ENCODE results near the gene CPM. TPM values are rescaled to one million over a fixed set of nuclear protein-coding genes. Genes with fewer than 3 reads are reported as not detected.

CPM gene
- total RNA-seq, 1 experiment from 2014 or later = 3.1 TPM

DNA sequence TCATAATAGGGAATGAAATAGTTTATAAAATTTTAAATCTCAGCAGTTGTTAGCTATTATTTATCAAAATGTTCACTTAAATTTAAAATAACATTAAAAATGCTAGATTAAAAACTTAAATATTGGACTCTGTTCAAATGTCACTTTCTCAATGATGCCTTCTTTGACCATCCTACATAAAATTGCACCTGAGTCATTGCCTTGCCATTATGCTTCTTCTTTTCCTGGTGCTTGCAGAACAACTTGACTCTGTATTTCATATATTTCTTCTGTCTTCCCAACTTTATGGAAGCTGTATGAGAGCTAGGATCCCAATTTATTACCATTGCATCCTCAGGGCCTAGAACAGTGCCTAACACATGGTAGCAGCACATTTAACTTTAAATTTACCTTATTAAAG is 37.3 kb upstream of the CPM start:
- ATAC-seq (no peak), DNase-seq (no peak)
- BruUV-seq (replicated peaks) = no TSS peak
- Histone ChIP-seq H3K27ac (ENCODE audit: low read length) (no peak overlapping the region), H3K9ac (ENCODE audit: low read length) (no peak overlapping the region), H3K9me3 (ENCODE audit: low read length) (no peaks in the 10 kb centered on the region), H3K4me1 (ENCODE audit: insufficient read depth, low read length) (peaks cover 15% of the 10 kb centered on the region), H3K27me3 (ENCODE audit: low read length) (no peaks in the 10 kb centered on the region), H3K4me2 (ENCODE audit: low read length) (no peak overlapping the region), H3K36me3 (ENCODE audit: low read depth, low read length) (no peaks in the 10 kb centered on the region), H4K20me1 (ENCODE audit: low read length) (no peaks in the 10 kb centered on the region), H3F3A (ENCODE audit: low read length, unreplicated experiment) (no peaks in the 10 kb centered on the region), H3K79me2 (ENCODE audit: low read length) (no peaks in the 10 kb centered on the region), H3K9me2 (replicated peaks; ENCODE audit: low read length) (no peaks in the 10 kb centered on the region), H2AFZ (ENCODE audit: low read length) (no peak overlapping the region), H3K4me3 (ENCODE audit: low read length) (no peak overlapping the region)
- intact Hi-C loops (cut with micrococcal nuclease) = no loop called here
- CTCF ChIA-PET = interaction anchor here (0.6 kb wide), 1 partner anchor 73 kb away, joined by 5 read pairs; no protein-coding TSS in a partner anchor
- TF ChIP-seq EZH2 (IDR thresholded peaks at IDR 0.05; ENCODE audit: low read length, unreplicated experiment) = no peak
- no peak for TF ChIP-seq EZH2phosphoT487 (IDR thresholded peaks at IDR 0.05; ENCODE audit: borderline replicate concordance, low read length)
- TF ChIP-seq, protein P1, sequence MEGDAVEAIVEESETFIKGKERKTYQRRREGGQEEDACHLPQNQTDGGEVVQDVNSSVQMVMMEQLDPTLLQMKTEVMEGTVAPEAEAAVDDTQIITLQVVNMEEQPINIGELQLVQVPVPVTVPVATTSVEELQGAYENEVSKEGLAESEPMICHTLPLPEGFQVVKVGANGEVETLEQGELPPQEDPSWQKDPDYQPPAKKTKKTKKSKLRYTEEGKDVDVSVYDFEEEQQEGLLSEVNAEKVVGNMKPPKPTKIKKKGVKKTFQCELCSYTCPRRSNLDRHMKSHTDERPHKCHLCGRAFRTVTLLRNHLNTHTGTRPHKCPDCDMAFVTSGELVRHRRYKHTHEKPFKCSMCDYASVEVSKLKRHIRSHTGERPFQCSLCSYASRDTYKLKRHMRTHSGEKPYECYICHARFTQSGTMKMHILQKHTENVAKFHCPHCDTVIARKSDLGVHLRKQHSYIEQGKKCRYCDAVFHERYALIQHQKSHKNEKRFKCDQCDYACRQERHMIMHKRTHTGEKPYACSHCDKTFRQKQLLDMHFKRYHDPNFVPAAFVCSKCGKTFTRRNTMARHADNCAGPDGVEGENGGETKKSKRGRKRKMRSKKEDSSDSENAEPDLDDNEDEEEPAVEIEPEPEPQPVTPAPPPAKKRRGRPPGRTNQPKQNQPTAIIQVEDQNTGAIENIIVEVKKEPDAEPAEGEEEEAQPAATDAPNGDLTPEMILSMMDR (conservative IDR thresholded peaks at IDR 0.05; ENCODE audit: low read depth, low read length) = no peak
- POLR2A ChIA-PET (ENCODE audit: unreplicated experiment) = no interaction called here

DNA sequence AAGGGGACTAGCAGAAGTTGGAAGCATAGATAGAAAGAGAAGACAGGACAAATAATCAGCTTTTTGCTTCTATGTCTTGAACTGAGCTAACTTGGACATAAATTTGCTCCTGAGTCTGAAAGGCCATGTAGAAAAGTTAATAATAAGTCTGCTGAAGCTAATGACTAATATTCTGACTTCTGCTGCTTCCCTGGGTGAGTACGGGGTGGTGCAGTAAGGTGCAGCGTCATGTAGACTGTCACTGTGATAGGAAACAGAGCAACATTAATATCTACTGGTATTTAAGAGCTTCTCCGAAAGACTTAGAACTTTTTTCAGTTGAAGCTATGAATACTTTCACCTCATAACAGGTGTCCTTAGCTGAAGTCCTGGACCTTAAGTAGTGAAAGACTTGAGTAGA is 34.1 kb upstream of the CPM start:
- DNase-seq = no peak
- Histone ChIP-seq H2AFZ (ENCODE audit: low read length) (no peak overlapping the region), H3K9me3 (ENCODE audit: low read length) (no peaks in the 10 kb centered on the region), H3K4me2 (ENCODE audit: low read length) (no peak overlapping the region), H3K36me3 (ENCODE audit: low read depth, low read length) (no peaks in the 10 kb centered on the region), H3K4me1 (ENCODE audit: insufficient read depth, low read length) (peaks cover 15% of the 10 kb centered on the region), H3K79me2 (ENCODE audit: low read length) (no peaks in the 10 kb centered on the region), H3K4me3 (ENCODE audit: low read length) (no peak overlapping the region), H3K27ac (ENCODE audit: low read length) (no peak overlapping the region), H3K9me2 (replicated peaks; ENCODE audit: low read length) (no peaks in the 10 kb centered on the region), H3K9ac (ENCODE audit: low read length) (no peak overlapping the region), H4K20me1 (ENCODE audit: low read length) (no peaks in the 10 kb centered on the region), H3K27me3 (ENCODE audit: low read length) (no peaks in the 10 kb centered on the region), H3F3A (ENCODE audit: low read length, unreplicated experiment) (no peaks in the 10 kb centered on the region)
- intact Hi-C loops (cut with micrococcal nuclease) = no loop called here
- no peak for TF ChIP-seq EZH2 (IDR thresholded peaks at IDR 0.05; ENCODE audit: low read length, unreplicated experiment)
- TF ChIP-seq EZH2phosphoT487 (IDR thresholded peaks at IDR 0.05; ENCODE audit: borderline replicate concordance, low read length) = no peak
- TF ChIP-seq, protein P1 (conservative IDR thresholded peaks at IDR 0.05; ENCODE audit: low read depth, low read length) = no peak
- ChIA-PET POLR2A (ENCODE audit: unreplicated experiment) (no interaction called here), CTCF (no interaction called here)
- BruUV-seq (replicated peaks) = no TSS peak
- no peak for ATAC-seq

DNA sequence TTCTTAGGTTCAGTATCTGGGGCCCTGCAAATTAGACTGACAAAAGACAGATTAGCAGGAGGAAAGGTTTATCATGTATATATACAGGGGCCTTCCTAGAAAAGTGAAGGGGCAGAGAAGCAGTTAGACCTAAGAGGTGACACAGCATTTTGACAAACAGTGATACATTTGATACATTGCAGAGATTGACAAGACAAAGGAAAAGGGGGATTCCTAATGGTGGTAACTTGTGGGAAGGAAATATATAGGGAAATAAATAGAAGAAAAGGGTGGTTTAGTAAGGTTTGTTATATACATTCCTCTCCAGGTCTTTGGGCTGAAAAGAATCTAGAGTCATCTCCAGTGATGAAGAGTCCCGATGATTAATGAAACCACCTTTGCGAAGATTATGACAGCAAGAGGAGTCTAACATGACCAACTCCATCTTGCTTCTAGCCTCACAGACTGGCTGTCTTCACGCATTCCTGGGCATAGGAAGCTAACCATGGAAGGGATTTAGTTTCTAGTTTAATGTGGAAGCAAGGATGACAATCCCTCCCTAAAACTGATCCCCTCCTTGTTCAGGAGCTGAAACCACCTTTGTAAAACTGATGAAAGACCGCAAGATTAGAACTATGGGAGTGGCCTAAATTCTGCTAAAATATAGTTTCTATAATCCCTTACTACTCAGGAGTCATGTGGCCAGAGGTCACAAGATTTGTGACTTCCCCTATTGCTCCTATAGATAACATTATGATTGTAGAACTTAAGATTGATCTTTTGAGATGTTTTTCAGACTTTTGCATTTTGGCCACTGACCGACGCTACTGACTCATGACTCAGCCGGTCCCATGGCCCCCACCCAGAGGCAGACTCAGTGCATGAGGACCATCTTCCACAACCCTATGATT is 31.1 kb upstream of the CPM start:
- Histone ChIP-seq H3K9ac (ENCODE audit: low read length) (no peak overlapping the region), H3K9me2 (replicated peaks; ENCODE audit: low read length) (no peaks in the 10 kb centered on the region), H4K20me1 (ENCODE audit: low read length) (no peaks in the 10 kb centered on the region), H3K79me2 (ENCODE audit: low read length) (no peaks in the 10 kb centered on the region), H2AFZ (ENCODE audit: low read length) (no peak overlapping the region), H3K4me1 (ENCODE audit: insufficient read depth, low read length) (no peaks in the 10 kb centered on the region), H3K4me2 (ENCODE audit: low read length) (no peak overlapping the region), H3K36me3 (ENCODE audit: low read depth, low read length) (no peaks in the 10 kb centered on the region), H3F3A (ENCODE audit: low read length, unreplicated experiment) (no peaks in the 10 kb centered on the region), H3K4me3 (ENCODE audit: low read length) (no peak overlapping the region), H3K9me3 (ENCODE audit: low read length) (no peaks in the 10 kb centered on the region), H3K27me3 (ENCODE audit: low read length) (no peaks in the 10 kb centered on the region), H3K27ac (ENCODE audit: low read length) (no peak overlapping the region)
- ATAC-seq = no peak
- TF ChIP-seq EZH2 (IDR thresholded peaks at IDR 0.05; ENCODE audit: low read length, unreplicated experiment) (no peak), EZH2phosphoT487 (IDR thresholded peaks at IDR 0.05; ENCODE audit: borderline replicate concordance, low read length) (no peak)
- TF ChIP-seq, protein P1 (conservative IDR thresholded peaks at IDR 0.05; ENCODE audit: low read depth, low read length) = no peak
- ChIA-PET POLR2A (ENCODE audit: unreplicated experiment) (no interaction called here), CTCF (no interaction called here)
- DNase-seq = no peak
- BruUV-seq (replicated peaks) = no TSS peak
- intact Hi-C loops (cut with micrococcal nuclease) = no loop called here
